Measurements from ENCODE around the gene SPPL2A. TPM values are rescaled to one million over a fixed set of nuclear protein-coding genes. Genes with fewer than 3 reads are reported as not detected.

The SPPL2A gene
- polyA plus RNA-seq, 1 of the 3 experiments (the other 2 are of a cell fraction) = 21.6 TPM

GRCh38 chr15:50800715-50801114 lies 35.2 kb upstream of the SPPL2A start:
- WGBS (ENCODE audit: low lambda C conversion rate) = 88% methylated on average over 1 of the region's 1 CpG
- H3K9me3 ChIP-seq = no peaks in the 10 kb centered on the region
- DNase-seq = no peak
- H3K4me3 ChIP-seq (ENCODE audit: low read depth in 2 of 2, low read length in 1 of 2) = no peak overlapping the region
- no peaks in the 10 kb centered on the region for H4K20me1 ChIP-seq (ENCODE audit: insufficient read depth)
- no peaks in the 10 kb centered on the region for H3K36me3 ChIP-seq (replicated peaks in 1 of 2; ENCODE audit: control insufficient read depth in 1 of 2, insufficient read depth in 2 of 2, low read length in 1 of 2)
- H3K4me1 ChIP-seq (ENCODE audit: control insufficient read depth in 1 of 2, insufficient read depth in 2 of 2, low read depth in 1 of 2, low read length in 1 of 2) = no peaks in the 10 kb centered on the region
- no peak overlapping the region for H3K4me2 ChIP-seq
- H3K9me2 ChIP-seq = no peaks in the 10 kb centered on the region
- H3K9ac ChIP-seq = no peak overlapping the region
- CTCF ChIA-PET = interaction anchor here (1.4 kb wide), 1 partner anchor 8 kb away, joined by 5 read pairs; no protein-coding TSS in a partner anchor
- POLR2A ChIA-PET = no interaction called here
- no peak overlapping the region for H3K27ac ChIP-seq (ENCODE audit: low read depth in 2 of 2, low read length in 1 of 2)
- H3F3A ChIP-seq (replicated peaks; ENCODE audit: insufficient read depth) = no peaks in the 10 kb centered on the region
- H2AFZ ChIP-seq (ENCODE audit: low read depth) = no peak overlapping the region
- no peaks in the 10 kb centered on the region for H3K79me2 ChIP-seq (ENCODE audit: insufficient read depth)
- TF ChIP-seq EP300 (IDR thresholded peaks at IDR 0.05; ENCODE audit: borderline replicate concordance in 1 of 2, low read depth in 1 of 2, low read length in 1 of 2) (no peak), RCOR1 (IDR thresholded peaks at IDR 0.05; ENCODE audit: low read length) (no peak), NRF1 (IDR thresholded peaks at IDR 0.05; ENCODE audit: low read depth, low read length) (no peak), SIN3A (IDR thresholded peaks at IDR 0.05; ENCODE audit: borderline replicate concordance, low read depth, low read length) (no peak), TAF1 (IDR thresholded peaks at IDR 0.05; ENCODE audit: borderline replicate concordance, low read depth, low read length) (no peak), IRF3 (IDR thresholded peaks at IDR 0.05; ENCODE audit: low read depth, low read length) (no peak), GABPA (IDR thresholded peaks at IDR 0.05; ENCODE audit: low read depth) (no peak), USF2 (IDR thresholded peaks at IDR 0.05; ENCODE audit: borderline replicate concordance, low read depth, low read length) (no peak), GATA2 (CRISPR knock-in tag; IDR thresholded peaks at IDR 0.05) (no peak), FOSL2 (IDR thresholded peaks at IDR 0.05; ENCODE audit: borderline replicate concordance, low read depth) (no peak), USF1 (IDR thresholded peaks at IDR 0.05; ENCODE audit: borderline replicate concordance, low read depth) (no peak), MEF2A (IDR thresholded peaks at IDR 0.05; ENCODE audit: borderline replicate concordance, low read depth) (no peak), NFIC (IDR thresholded peaks at IDR 0.05; ENCODE audit: borderline replicate concordance) (no peak), ELF1 (IDR thresholded peaks at IDR 0.05) (no peak), YY1 (IDR thresholded peaks at IDR 0.05; ENCODE audit: low read depth) (no peak), RXRA (IDR thresholded peaks at IDR 0.05; ENCODE audit: borderline replicate concordance, low read depth) (no peak), TEAD4 (IDR thresholded peaks at IDR 0.05; ENCODE audit: borderline replicate concordance, insufficient read depth) (no peak), JUND (IDR thresholded peaks at IDR 0.05) (no peak), PBX3 (IDR thresholded peaks at IDR 0.05) (no peak), EZH2phosphoT487 (IDR thresholded peaks at IDR 0.05; ENCODE audit: borderline replicate concordance, low read depth) (no peak)
- no peaks in the 10 kb centered on the region for H3K27me3 ChIP-seq (ENCODE audit: insufficient read depth)

Data from SK-N-SH (cell line).